Lower lobe of right lung (tissue), 2 donors: ENCODE data around the gene KANK2. TPM values are rescaled to one million over a fixed set of nuclear protein-coding genes. Genes with fewer than 3 reads are reported as not detected.
A peak's percentile ranks its signal among the peaks of the same experiment; 100 is the strongest.
"Not testable (repeated sequence)": the region's sequence is repeated elsewhere in the genome, so short reads cannot be mapped to it uniquely, and the experiment has no call there.

ENCODE experiments used
- ATAC-seq, 2 donors: fragments of 200-7000 bp; cut with Tn5 transposase; one replicate each; pipeline ENCODE4 v1.9.1; 2020 to 2022; ENCODE audit warnings: mild to moderate bottlenecking in 2 of 2, moderate library complexity in 2 of 2
- DNase-seq: peaks from one replicate; pipeline ENCODE4 v3.0.0-alpha.2; 2020
- H3K27ac ChIP-seq: fragments of 200-600 bp; one replicate; pipeline ENCODE4 v1.8.0; 2022
- H3K27me3 ChIP-seq: fragments of 200-600 bp; one replicate; pipeline ENCODE4 v1.8.0; 2022; ENCODE audit warnings: low read depth
- H3K36me3 ChIP-seq: fragments of 200-600 bp; one replicate; pipeline ENCODE4 v1.8.0; 2022; ENCODE audit warnings: mild to moderate bottlenecking
- H3K4me1 ChIP-seq: fragments of 200-600 bp; one replicate; pipeline ENCODE4 v1.8.0; 2022
- H3K4me3 ChIP-seq: fragments of 200-600 bp; one replicate; pipeline ENCODE4 v1.8.0; 2022; ENCODE audit warnings: mild to moderate bottlenecking
- H3K9me3 ChIP-seq: fragments of 200-600 bp; one replicate; pipeline ENCODE4 v1.8.0; 2022
- intact Hi-C: fragments of 100-400 bp; cut with DNase I; formaldehyde crosslinking; loops from one replicate; pipeline ENCODE4 v1.11.0; 2022
- total RNA-seq: library from RNA; stranded (reverse); fragmentation: NEBNext Ultra II Directional; extraction: Animal tissue kit (Norgen Biotek cat#: 25700); gene quantifications from one replicate; pipeline ENCODE4 v1.2.1, GENCODE V29; 2021
- TF ChIP-seq, protein P1 (sequence below): fragments of 200-600 bp; IDR thresholded peaks from one replicate; pipeline ENCODE4 v1.8.0; 2022; ENCODE audit warnings: antibody characterized with exemption, mild to moderate bottlenecking
- donor health status: DM: no; HTN: yes; CAD: no; lungs with severe emphysema.

Gene KANK2
- total RNA-seq, 1 donor from 2014 or later, result 191 TPM

DNA sequence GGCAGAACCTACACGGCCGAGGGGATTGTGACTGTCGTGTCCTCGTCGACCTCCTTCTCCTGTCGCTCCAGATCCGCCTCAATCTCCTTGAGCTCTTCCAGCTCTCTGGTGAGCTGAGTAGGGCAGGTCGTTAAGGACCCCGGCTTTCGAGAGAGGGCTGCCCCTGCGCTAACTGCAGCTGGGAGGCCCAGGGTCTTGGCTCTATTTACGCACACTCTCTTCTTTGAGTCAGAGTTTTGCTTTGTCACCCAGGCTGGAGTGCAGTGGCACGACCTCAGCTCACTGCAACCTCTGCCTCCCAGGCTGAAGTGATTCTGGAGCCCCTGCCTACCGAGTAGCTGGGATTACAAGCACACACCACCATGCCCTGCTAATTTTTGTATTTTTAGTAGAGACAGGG is 49.3 kb downstream of the KANK2 start:
- Histone ChIP-seq H3K4me3 (no peak overlapping the region), H3K4me1 (peaks cover 29% of the 10 kb centered on the region), H3K27ac (no peak overlapping the region), H3K36me3 (no peaks in the 10 kb centered on the region), H3K27me3 (no peaks in the 10 kb centered on the region), H3K9me3 (no peaks in the 10 kb centered on the region)
- ATAC-seq, result no peak
- TF ChIP-seq, protein P1, sequence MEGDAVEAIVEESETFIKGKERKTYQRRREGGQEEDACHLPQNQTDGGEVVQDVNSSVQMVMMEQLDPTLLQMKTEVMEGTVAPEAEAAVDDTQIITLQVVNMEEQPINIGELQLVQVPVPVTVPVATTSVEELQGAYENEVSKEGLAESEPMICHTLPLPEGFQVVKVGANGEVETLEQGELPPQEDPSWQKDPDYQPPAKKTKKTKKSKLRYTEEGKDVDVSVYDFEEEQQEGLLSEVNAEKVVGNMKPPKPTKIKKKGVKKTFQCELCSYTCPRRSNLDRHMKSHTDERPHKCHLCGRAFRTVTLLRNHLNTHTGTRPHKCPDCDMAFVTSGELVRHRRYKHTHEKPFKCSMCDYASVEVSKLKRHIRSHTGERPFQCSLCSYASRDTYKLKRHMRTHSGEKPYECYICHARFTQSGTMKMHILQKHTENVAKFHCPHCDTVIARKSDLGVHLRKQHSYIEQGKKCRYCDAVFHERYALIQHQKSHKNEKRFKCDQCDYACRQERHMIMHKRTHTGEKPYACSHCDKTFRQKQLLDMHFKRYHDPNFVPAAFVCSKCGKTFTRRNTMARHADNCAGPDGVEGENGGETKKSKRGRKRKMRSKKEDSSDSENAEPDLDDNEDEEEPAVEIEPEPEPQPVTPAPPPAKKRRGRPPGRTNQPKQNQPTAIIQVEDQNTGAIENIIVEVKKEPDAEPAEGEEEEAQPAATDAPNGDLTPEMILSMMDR, result no peak
- intact Hi-C loops, result no loop called here
- DNase-seq, result no peak

DNA sequence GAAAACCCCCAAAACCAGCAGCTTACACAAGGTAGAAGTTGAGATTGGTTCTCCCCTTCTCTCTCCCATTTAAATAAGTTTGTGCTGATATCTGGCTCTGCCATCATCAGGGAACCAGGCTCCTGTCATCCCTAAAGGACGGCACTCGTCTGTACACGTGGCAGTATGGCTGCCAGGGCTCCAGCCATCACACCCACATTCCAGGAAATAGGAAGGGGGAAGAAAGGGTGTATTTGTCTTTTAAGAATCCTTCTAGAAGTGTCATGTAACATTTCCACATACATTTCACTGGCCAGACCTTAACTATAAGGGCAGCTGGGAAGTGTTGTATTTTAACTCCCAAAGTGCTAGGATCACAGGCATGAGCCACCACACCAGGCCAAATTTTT is 51.8 kb downstream of the KANK2 start:
- TF ChIP-seq, protein P1, result no peak
- no peaks in the 10 kb centered on the region for H3K9me3 ChIP-seq
- intact Hi-C loops, result no loop called here
- no peaks in the 10 kb centered on the region for H3K27me3 ChIP-seq
- no peak overlapping the region for H3K4me3 ChIP-seq
- DNase-seq (no peak), ATAC-seq (no peak)
- H3K36me3 ChIP-seq, result no peaks in the 10 kb centered on the region
- H3K4me1 ChIP-seq, result peaks cover 42% of the 10 kb centered on the region
- H3K27ac ChIP-seq, result peak overlapping the region; percentile 99

DNA sequence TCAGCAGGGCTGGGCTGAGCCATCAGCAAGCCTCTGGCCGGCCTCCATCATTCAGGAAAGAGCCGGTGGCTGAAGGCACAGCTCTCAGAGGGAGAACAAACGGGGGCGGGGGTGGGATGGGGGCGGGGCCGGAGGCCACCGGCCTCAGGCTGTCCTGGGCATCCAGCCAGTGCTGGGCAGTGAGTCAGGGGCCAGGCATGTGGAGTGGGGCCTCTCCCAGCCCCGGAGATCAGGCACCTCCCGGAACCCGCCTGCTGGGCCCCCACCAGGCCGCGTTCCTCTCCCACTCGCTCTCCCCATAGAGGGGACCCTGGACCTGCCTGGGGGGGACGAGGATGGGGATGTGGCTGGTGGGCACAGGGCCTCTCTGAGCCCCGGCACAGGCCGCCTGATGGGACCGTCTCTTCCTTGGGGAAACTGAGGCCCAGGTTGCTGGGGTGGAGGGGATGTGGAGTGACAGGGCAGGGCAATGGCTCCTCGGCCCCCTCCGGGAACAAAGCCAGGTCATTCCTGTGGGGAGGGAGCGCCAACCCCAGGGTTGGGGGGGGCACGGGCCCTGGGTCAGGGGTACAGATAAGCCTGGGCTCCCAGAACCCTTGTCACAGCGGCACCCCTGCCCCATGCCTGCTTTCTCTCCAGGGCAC is 54.7 kb downstream of the KANK2 start:
- Histone ChIP-seq H3K27ac (peak overlapping the region; percentile 99), H3K4me3 (peak overlapping the region; percentile 43), H3K36me3 (no peaks in the 10 kb centered on the region), H3K9me3 (no peaks in the 10 kb centered on the region), H3K27me3 (no peaks in the 10 kb centered on the region), H3K4me1 (peaks cover 67% of the 10 kb centered on the region)
- intact Hi-C loops, result no loop called here
- TF ChIP-seq, protein P1, result no peak
- ATAC-seq, result peak; percentile 89
- peak; percentile 92 for DNase-seq

DNA sequence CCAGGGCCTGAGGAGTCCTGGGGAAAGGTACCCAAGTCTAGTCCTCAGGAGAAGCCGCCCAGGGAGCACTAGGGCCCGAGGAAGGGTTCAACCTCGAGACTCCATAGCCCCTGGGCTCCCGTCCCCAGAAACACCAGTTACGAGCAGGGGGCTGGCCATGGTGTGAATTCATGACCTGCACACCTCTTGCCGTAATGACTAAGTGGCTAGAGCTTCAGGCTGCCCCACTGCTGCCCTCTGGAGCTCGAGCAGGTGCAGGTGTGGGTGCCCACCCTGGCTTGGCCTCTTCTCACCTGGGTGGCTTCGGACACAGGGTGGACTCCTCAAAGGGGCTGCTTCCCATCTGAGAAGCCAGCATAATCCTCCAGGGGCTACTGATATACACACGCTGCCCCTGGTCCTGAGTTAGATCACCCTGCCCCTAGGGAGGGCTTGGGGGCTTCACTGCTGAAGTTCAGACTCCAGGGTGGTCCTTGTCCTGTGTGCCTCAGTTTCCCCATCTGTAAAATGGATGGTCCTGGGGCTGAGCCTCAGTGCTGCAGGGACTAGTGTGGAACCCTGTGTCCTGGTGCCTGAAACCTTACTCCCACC is 55.3 kb downstream of the KANK2 start:
- ATAC-seq (no peak), DNase-seq (no peak)
- H3K4me3 ChIP-seq, result no peak overlapping the region
- intact Hi-C loops, result no loop called here
- H3K4me1 ChIP-seq, result peaks cover 73% of the 10 kb centered on the region
- no peaks in the 10 kb centered on the region for H3K9me3 ChIP-seq
- no peaks in the 10 kb centered on the region for H3K27me3 ChIP-seq
- H3K36me3 ChIP-seq, result no peaks in the 10 kb centered on the region
- H3K27ac ChIP-seq, result peak overlapping the region; percentile 99
- TF ChIP-seq, protein P1, result peak; percentile 20

DNA sequence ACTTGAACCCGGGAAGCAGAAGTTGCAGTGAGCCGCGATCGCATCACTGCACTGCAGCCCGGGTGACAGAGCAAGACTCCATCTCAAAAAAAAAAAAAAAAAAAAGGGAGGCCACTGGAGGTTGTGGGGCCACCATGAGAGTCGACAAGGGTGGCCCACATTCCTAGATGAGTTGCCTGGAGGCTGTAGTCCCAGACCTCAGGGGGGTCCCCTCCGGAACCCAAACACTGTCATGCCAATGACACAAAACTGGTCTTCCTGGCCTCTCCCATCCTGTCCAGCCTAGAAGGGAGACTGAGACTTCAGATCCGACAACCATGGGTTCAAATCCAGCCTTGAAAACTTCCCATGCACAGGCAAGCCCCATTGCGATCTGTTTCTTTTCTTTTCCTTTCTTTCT is 56.4 kb downstream of the KANK2 start:
- H3K27me3 ChIP-seq, result no peaks in the 10 kb centered on the region
- H3K4me3 ChIP-seq, result no peak overlapping the region
- H3K27ac ChIP-seq, result no peak overlapping the region
- ATAC-seq (no peak), DNase-seq (no peak)
- no peaks in the 10 kb centered on the region for H3K36me3 ChIP-seq
- no peaks in the 10 kb centered on the region for H3K9me3 ChIP-seq
- intact Hi-C loops, result no loop called here
- peaks cover 73% of the 10 kb centered on the region for H3K4me1 ChIP-seq
- TF ChIP-seq, protein P1, result no peak

DNA sequence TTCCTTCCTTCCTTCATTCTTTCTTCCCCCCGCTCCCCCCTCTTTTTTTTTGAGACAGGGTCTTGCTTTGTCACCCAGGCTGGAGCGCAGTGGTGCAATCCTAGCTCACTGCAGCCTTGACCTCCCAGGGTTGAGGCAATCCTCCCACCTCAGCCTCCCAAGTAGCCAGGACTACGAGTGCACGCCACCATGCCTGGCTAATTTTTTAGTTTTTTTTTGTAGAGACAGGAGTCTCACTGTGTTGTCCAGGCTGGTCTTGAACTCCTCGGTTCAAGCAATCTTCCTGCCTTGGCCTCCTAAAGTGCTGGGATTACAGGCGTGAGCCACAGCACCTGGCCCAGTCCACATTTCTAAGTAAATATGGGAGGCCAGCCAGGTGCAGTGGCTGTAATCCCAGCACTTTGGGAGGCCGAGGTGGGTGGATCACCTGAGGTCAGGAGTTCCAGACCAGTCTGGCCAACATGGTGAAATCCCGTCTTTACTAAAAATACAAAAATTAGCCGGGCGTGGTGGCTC is 57.3 kb downstream of the KANK2 start:
- H3K4me3 ChIP-seq, ATAC-seq, H3K9me3 ChIP-seq, H3K27me3 ChIP-seq, intact Hi-C loops, H3K36me3 ChIP-seq, DNase-seq: not testable (repeated sequence)
- H3K4me1 ChIP-seq, result peaks cover 72% of the 10 kb centered on the region
- H3K27ac ChIP-seq, result peak overlapping the region; percentile 77
